ENCODE data around the gene SCN5A.

The SCN5A gene

DNA sequence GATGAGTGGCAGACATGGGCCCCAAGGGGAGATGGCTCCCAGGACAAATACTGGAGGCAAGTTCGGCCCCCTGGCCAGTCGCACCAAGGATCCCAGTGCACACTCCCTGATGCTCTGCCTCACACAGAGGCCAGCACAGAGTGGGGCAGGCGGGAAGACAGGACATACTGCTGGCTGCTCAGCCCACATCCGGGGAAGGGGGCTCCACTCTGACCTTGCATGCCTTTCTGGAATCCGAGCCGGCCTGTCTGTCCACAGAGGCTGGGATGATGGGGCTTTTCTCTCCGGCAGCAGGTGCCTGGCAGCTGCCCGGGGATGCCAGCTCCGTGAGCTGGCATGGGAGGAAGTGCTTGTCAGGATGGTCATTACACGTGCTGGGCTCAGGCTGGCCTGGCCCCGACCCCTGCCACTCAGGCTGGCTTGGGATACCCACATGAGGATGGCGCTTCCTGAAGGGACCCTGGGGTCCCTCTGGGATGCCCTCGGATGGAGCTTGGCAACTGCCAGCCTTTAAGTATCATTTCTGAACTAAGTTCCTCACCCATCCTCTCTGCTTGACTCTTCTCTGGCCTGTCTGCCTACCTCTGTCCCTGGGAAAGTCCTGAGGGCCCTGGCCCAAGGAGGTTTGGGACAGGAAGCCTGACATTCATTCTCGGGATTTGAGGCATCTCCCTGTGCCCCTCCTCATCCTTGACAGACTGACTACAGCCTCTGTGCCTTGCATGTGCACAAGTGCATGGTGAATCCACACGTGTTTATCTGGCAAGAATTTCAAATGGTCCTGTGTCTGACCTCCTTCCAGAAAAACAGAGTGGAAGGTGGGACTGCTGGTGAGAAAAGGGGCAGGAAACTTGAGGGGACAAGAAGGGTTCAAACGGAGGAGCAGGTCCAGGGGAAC is 106.8 kb downstream of the SCN5A start:
- H3K27ac Mint-ChIP-seq (ENCODE audit: low read depth) = no peak overlapping the region
- no peaks in the 10 kb centered on the region for H3K9me3 Mint-ChIP-seq
- H3K27me3 Mint-ChIP-seq = no peaks in the 10 kb centered on the region
- DNase-seq (ENCODE audit: low spot score in 2 of 2) (no peak), ATAC-seq (replicated peaks; ENCODE audit: extremely low read depth, poor library complexity, severe bottlenecking) (no peak)
- peaks cover 8% of the 10 kb centered on the region for H3K4me1 Mint-ChIP-seq
- H3K4me3 Mint-ChIP-seq = no peak overlapping the region
- peaks cover 2% of the 10 kb centered on the region for H3K36me3 Mint-ChIP-seq (ENCODE audit: insufficient read depth)

GRCh38 chr3:38541806-38542205 is 107.7 kb downstream of the SCN5A start:
- H3K27ac Mint-ChIP-seq (ENCODE audit: low read depth) = no peak overlapping the region
- H3K4me3 Mint-ChIP-seq = no peak overlapping the region
- H3K9me3 Mint-ChIP-seq = no peaks in the 10 kb centered on the region
- H3K27me3 Mint-ChIP-seq = no peaks in the 10 kb centered on the region
- no peak for DNase-seq (ENCODE audit: low spot score in 2 of 2)
- H3K36me3 Mint-ChIP-seq (ENCODE audit: insufficient read depth) = peaks cover 2% of the 10 kb centered on the region
- peaks cover 9% of the 10 kb centered on the region for H3K4me1 Mint-ChIP-seq
- no peak for ATAC-seq (replicated peaks; ENCODE audit: extremely low read depth, poor library complexity, severe bottlenecking)

GRCh38 chr3:38538773-38539353 is 110.6 kb downstream of the SCN5A start:
- H3K27me3 Mint-ChIP-seq = no peaks in the 10 kb centered on the region
- DNase-seq (ENCODE audit: low spot score in 2 of 2) (no peak), ATAC-seq (replicated peaks; ENCODE audit: extremely low read depth, poor library complexity, severe bottlenecking) (no peak)
- no peak overlapping the region for H3K4me3 Mint-ChIP-seq
- no peak overlapping the region for H3K27ac Mint-ChIP-seq (ENCODE audit: low read depth)
- H3K36me3 Mint-ChIP-seq (ENCODE audit: insufficient read depth) = peaks cover 2% of the 10 kb centered on the region
- no peaks in the 10 kb centered on the region for H3K9me3 Mint-ChIP-seq
- peaks cover 16% of the 10 kb centered on the region for H3K4me1 Mint-ChIP-seq

DNA sequence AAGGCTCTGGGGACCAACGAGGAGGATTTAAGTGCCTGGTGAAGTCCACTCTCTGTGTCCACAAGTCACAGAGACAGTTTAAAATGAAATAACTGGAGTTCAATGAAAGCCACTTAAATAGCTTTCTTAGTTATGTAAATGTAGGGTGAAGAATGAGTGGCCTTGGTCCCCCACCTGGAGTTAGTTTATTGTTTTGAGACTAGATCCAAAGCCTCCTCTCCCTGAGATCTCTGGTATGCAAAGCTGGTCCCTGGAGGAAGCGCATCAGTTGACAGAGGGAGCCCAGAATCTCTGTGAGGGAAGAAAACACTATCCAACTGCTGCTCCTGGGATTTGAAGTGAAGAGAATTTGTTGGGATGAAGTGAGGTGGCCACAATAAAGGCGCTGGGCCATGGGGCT is 112.8 kb downstream of the SCN5A start:
- ATAC-seq (replicated peaks; ENCODE audit: extremely low read depth, poor library complexity, severe bottlenecking) = no peak
- no peaks in the 10 kb centered on the region for H3K9me3 Mint-ChIP-seq

DNA sequence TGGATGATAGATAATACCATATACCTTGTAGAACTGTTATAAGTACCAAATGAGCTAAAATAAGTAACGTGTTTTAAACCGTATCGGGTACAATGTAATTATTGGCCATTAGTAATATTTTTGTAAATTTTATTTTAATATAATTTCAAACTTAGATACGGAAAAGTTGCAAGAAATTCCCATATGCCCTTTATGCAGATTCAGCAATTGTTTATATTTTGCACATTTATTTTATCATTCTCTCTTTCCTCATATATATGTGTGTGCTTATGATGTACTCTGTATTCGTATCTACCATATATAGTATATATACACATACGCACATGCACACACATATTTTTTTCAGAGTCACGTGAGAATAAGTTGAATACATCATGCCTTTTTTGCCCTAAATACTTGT is 114.9 kb downstream of the SCN5A start:
- Mint-ChIP-seq H3K27me3 (no peaks in the 10 kb centered on the region), H3K36me3 (ENCODE audit: insufficient read depth) (peaks cover 7% of the 10 kb centered on the region), H3K27ac (ENCODE audit: low read depth) (no peak overlapping the region), H3K4me1 (peaks cover 22% of the 10 kb centered on the region), H3K4me3 (no peak overlapping the region), H3K9me3 (no peaks in the 10 kb centered on the region)
- ATAC-seq (replicated peaks; ENCODE audit: extremely low read depth, poor library complexity, severe bottlenecking) (no peak), DNase-seq (ENCODE audit: low spot score in 2 of 2) (no peak)

More for the DNA sequence above, 112.8 kb downstream of the SCN5A start:
- H3K36me3 Mint-ChIP-seq (ENCODE audit: insufficient read depth) = peaks cover 4% of the 10 kb centered on the region
- DNase-seq (ENCODE audit: low spot score in 2 of 2) = no peak
- no peak overlapping the region for H3K4me3 Mint-ChIP-seq
- no peak overlapping the region for H3K27ac Mint-ChIP-seq (ENCODE audit: low read depth)
- H3K4me1 Mint-ChIP-seq = peaks cover 22% of the 10 kb centered on the region
- H3K27me3 Mint-ChIP-seq = no peaks in the 10 kb centered on the region

- no peaks in the 10 kb centered on the region for H3K9me3 Mint-ChIP-seq
- H3K36me3 Mint-ChIP-seq (ENCODE audit: insufficient read depth) = peaks cover 7% of the 10 kb centered on the region
- H3K27ac Mint-ChIP-seq (ENCODE audit: low read depth) = peak overlapping the region; percentile 69
- H3K27me3 Mint-ChIP-seq = no peaks in the 10 kb centered on the region
- ATAC-seq (replicated peaks; ENCODE audit: extremely low read depth, poor library complexity, severe bottlenecking) (no peak), DNase-seq (ENCODE audit: low spot score in 2 of 2) (no peak)
- no peak overlapping the region for H3K4me3 Mint-ChIP-seq
- peaks cover 19% of the 10 kb centered on the region for H3K4me1 Mint-ChIP-seq
These were observed 115.3 kb downstream of the SCN5A start for GRCh38 chr3:38534180-38534579.

GRCh38 chr3:38533285-38533976 is 116.1 kb downstream of the SCN5A start:
- no peak for ATAC-seq (replicated peaks; ENCODE audit: extremely low read depth, poor library complexity, severe bottlenecking)
- Mint-ChIP-seq H3K4me3 (no peak overlapping the region), H3K27me3 (no peaks in the 10 kb centered on the region), H3K36me3 (ENCODE audit: insufficient read depth) (peaks cover 7% of the 10 kb centered on the region), H3K9me3 (no peaks in the 10 kb centered on the region), H3K27ac (ENCODE audit: low read depth) (peak overlapping the region; percentile 69), H3K4me1 (peaks cover 14% of the 10 kb centered on the region)
- no peak for DNase-seq (ENCODE audit: low spot score in 2 of 2)

DNA sequence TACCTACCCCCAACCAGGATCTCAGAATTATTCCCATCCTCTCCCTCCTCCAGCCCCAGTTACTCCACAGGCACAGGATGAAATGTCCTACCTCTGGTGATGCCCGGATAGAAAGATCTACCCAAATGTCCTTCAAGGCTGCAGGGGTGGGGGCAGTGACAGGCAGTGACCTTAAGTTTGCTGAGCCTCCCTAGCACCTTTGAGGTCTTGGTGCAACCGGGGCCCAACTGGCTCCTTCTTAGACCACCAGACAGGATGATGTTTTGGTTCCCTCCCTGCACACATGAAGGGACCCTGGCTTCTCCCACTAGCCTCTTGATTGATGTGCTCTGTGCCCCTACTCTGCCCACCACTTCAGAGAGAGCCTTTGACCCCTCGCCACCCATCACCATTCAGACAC is 117.0 kb downstream of the SCN5A start:
- peaks cover 14% of the 10 kb centered on the region for H3K4me1 Mint-ChIP-seq
- ATAC-seq (replicated peaks; ENCODE audit: extremely low read depth, poor library complexity, severe bottlenecking) (no peak), DNase-seq (ENCODE audit: low spot score in 2 of 2) (no peak)
- H3K9me3 Mint-ChIP-seq = no peaks in the 10 kb centered on the region
- no peak overlapping the region for H3K4me3 Mint-ChIP-seq
- H3K27ac Mint-ChIP-seq (ENCODE audit: low read depth) = no peak overlapping the region
- peaks cover 13% of the 10 kb centered on the region for H3K36me3 Mint-ChIP-seq (ENCODE audit: insufficient read depth)
- H3K27me3 Mint-ChIP-seq = no peaks in the 10 kb centered on the region

GRCh38 chr3:38528457-38528856 is 121.0 kb downstream of the SCN5A start:
- Mint-ChIP-seq H3K4me3 (no peak overlapping the region), H3K9me3 (no peaks in the 10 kb centered on the region), H3K36me3 (ENCODE audit: insufficient read depth) (peaks cover 38% of the 10 kb centered on the region), H3K27ac (ENCODE audit: low read depth) (no peak overlapping the region), H3K4me1 (peaks cover 6% of the 10 kb centered on the region), H3K27me3 (no peaks in the 10 kb centered on the region)
- DNase-seq (ENCODE audit: low spot score in 2 of 2) (no peak), ATAC-seq (replicated peaks; ENCODE audit: extremely low read depth, poor library complexity, severe bottlenecking) (no peak)

- H3K4me1 Mint-ChIP-seq = peaks cover under 1% of the 10 kb centered on the region
These were observed 122.7 kb downstream of the SCN5A start for GRCh38 chr3:38526792-38527191.

DNA sequence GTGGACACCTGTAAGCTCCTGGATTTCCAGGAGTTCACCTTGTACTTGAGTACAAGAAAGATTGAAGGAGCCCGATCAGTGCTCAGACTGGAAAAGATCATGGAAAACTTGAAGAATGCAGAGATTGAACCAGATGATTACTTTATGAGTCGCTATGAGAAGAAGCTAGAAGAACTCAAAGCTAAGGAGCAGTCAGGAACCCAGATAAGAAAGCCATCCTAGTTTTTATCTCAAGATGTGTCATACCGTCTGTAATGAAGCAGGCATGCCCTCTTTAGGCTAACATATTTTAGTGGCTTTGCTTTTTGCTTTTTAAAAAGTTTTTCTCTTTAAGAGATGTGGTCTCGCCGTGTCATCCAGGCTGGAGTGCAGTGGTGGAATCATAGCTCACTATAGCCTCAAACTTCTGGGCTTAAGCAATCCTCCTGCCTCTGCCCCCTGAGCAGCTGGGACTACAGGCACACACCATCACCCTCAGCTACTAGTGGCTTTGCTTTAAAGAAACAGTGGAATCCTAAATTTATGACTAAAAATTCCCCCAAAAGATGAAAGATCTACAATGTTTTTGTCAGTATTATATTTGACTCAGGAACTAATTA is 125.2 kb downstream of the SCN5A start:
- Mint-ChIP-seq H3K36me3 (ENCODE audit: insufficient read depth) (peaks cover 41% of the 10 kb centered on the region), H3K4me1 (peaks cover 26% of the 10 kb centered on the region), H3K27ac (ENCODE audit: low read depth) (no peak overlapping the region), H3K4me3 (no peak overlapping the region), H3K9me3 (no peaks in the 10 kb centered on the region), H3K27me3 (no peaks in the 10 kb centered on the region)
- DNase-seq (ENCODE audit: low spot score in 2 of 2) (no peak), ATAC-seq (replicated peaks; ENCODE audit: extremely low read depth, poor library complexity, severe bottlenecking) (no peak)

More at GRCh38 chr3:38526792-38527191, 122.7 kb downstream of the SCN5A start:
- no peak overlapping the region for H3K4me3 Mint-ChIP-seq
- no peaks in the 10 kb centered on the region for H3K27me3 Mint-ChIP-seq
- ATAC-seq (replicated peaks; ENCODE audit: extremely low read depth, poor library complexity, severe bottlenecking) (no peak), DNase-seq (ENCODE audit: low spot score in 2 of 2) (no peak)
- H3K9me3 Mint-ChIP-seq = no peaks in the 10 kb centered on the region
- peaks cover 40% of the 10 kb centered on the region for H3K36me3 Mint-ChIP-seq (ENCODE audit: insufficient read depth)
- H3K27ac Mint-ChIP-seq (ENCODE audit: low read depth) = no peak overlapping the region

GRCh38 chr3:38522002-38522401 is 127.5 kb downstream of the SCN5A start:
- DNase-seq (ENCODE audit: low spot score in 2 of 2) (no peak), ATAC-seq (replicated peaks; ENCODE audit: extremely low read depth, poor library complexity, severe bottlenecking) (no peak)
- no peaks in the 10 kb centered on the region for H3K27me3 Mint-ChIP-seq
- no peaks in the 10 kb centered on the region for H3K9me3 Mint-ChIP-seq
- H3K27ac Mint-ChIP-seq (ENCODE audit: low read depth) = no peak overlapping the region
- H3K4me1 Mint-ChIP-seq = peaks cover 33% of the 10 kb centered on the region
- peaks cover 29% of the 10 kb centered on the region for H3K36me3 Mint-ChIP-seq (ENCODE audit: insufficient read depth)
- H3K4me3 Mint-ChIP-seq = no peak overlapping the region

Data from central memory CD8-positive, alpha-beta T cell (primary cell).